Activated naive CD4-positive, alpha-beta T cell treated with anti-CD3 and anti-CD28 coated beads, Interleukin-2, amount 50 U/mL, for 16 hours (primary cell): ENCODE measurements around the gene NRM.
"Not testable (repeated sequence)": the region's sequence is repeated elsewhere in the genome, so short reads cannot be mapped to it uniquely, and the experiment has no call there.

Experiments
- DNase-seq: peaks from one replicate; pipeline ENCODE4 v3.0.0-alpha.2; 2020

NRM gene

DNA sequence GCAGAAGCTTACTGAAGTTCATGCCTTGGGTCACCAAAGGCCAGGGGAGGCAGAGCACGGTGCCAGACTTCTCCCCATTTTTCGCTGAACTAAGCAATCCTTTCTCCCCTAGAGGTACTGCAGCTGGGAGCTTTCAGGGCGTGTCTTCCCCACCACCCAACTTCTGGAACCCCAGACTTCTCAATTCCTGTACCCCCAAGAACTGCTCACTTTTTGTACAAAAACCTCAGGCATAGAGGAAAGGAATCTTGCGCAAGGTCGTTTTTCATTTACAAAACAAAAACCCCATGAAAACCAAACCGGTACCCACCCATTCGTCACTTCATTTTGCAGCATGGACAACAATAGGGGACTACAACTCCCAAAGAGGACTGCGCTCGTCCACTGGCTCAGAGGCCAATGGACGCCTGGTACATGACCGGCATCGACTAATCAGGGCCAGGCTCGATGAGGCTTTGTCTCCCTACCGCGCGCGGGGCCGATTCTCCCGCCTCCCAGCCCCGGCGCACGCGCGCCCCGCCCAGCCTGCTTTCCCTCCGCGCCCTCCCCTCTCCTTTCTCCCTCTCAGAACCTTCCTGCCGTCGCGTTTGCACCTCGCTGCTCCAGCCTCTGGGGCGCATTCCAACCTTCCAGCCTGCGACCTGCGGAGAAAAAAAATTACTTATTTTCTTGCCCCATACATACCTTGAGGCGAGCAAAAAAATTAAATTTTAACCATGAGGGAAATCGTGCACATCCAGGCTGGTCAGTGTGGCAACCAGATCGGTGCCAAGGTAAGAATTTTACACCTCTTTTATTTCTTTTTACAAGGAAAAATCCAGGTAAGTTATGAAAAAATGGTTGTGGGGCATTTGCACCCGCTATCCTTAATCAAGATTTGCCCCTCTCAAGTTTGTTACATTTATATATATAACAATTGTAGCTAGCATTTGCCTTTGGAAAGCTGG, 29.3 kb upstream of the NRM start, which contains the start of gene TUBB:
TUBB (plus strand) TSS at position 562 of the 947 bp plus-strand sequence; CDS start at position 717, 155 bp downstream.
- DNase-seq: peak; percentile 95

GRCh38 chr6:30719356-30719755, 28.6 kb upstream of the NRM start:
- DNase-seq: no peak

GRCh38 chr6:30717845-30718720, 27.3 kb upstream of the NRM start:
- DNase-seq: not testable (repeated sequence)

DNA sequence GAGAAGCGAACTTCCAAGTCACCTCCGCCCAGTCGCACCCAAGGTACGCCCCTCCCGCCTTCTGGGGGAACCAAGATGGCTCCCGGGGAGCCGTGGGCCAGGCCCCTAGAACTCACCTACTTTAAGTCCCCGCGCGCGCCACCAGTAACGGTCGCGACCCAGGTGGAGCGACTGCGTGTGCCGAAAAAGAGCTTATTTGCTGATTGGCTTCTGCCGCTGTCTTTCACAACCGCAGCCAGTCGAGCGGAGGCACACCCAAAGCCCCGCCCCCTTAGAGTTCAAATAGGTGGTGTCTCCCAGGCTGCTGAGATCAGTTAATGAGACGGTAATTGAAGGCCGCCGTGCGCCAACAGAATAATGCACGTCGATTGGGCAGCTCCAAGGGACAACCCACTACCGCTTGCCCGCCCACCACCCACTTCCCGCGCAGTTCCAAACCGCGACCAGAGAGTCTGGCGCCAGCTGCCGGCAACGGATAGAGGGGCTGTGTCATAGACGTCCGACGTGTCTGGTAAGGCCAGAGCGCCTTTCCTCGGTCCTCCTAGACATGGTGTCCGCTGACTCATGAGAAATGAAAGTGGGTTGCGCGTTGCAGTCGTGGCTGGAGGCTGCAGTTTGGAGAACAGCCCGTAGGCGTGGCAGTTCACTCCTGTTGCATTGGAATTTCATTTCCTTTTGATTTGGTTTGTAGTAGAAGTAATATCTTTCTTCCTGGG, 26.5 kb upstream of the NRM start, which contains the start of gene MDC1:
MDC1 (minus strand) TSS at position 153 of the 716 bp plus-strand sequence. CDS start 2,106 bp downstream, outside the sequence.
- peak; percentile 99 for DNase-seq

- DNase-seq: no peak
These were observed 26.0 kb upstream of the NRM start for GRCh38 chr6:30716879-30717128.

DNA sequence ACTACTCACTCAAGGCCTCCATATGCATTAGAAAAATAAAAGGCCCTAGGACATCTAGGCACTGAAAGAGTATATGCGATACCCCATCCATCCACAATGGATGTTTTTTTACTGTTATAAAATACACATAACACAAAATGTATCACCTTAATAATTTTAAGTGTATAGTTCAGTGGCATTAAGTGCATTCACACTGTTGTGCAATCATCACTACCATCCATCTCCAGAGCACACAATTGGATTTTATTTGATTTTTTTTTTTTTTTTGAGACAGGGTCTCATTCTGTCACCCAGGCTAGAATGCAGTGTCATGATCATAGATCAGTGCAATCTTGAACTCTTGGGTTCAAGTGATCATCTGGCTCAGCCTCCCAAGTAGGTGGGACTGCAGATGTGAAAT, 23.5 kb upstream of the NRM start:
- no peak for DNase-seq

GRCh38 chr6:30712441-30712945, 21.7 kb upstream of the NRM start:
- DNase-seq: no peak

GRCh38 chr6:30711758-30712380, 21.1 kb upstream of the NRM start:
- DNase-seq: no peak

- no peak for DNase-seq
These were observed 18.5 kb upstream of the NRM start for GRCh38 chr6:30709101-30709868.

DNA sequence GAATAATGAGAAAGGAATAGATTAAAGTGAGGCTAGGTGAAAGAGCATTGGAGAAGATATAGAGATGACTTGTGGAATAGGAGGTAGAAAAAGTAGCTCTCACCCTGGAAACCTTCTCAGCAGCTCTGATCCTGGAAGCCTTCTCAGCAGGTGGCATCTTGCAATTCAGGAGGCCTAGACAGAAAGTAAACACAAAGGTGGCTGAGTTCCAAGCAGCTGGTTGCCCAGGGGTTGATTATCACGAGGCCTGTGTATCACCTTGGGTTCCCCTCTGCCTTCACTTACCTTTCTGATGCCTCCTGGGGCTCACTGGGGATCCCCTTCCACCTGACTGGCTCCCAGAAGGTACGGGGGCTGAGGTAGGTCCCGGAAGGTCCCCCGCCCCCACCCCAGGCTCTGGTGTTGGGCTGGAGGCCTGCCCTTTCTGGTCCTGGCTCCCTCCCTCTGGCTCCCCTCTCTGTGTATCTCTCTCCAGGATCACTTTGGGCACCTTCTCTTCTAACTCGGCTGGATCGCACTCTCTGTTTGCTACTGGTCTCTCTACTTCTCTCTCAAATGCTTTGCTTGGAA, 16.6 kb upstream of the NRM start:
- DNase-seq: no peak

DNA sequence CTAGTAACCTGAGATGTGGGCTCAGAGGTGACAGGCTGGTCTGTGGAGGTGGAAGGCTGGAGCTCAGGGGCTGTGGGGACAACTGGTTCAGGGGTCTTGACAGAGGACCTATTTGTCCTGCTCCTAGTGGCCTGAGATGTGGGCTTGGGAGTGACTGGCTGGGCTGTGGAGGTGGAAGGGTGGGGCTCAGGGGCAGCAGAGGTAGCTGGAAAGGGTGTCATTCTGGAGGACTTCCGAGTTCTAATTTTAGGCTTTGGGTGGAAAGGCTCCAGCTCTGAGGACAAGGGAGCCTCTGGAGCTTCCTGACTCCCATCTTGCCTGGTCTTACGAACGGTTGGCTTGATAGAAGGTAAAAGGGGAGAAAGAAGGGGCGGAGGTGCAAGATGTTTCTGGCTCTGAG, 14.8 kb upstream of the NRM start:
- DNase-seq: no peak

- DNase-seq: no peak
These were observed 13.0 kb upstream of the NRM start for GRCh38 chr6:30703821-30704220.

DNA sequence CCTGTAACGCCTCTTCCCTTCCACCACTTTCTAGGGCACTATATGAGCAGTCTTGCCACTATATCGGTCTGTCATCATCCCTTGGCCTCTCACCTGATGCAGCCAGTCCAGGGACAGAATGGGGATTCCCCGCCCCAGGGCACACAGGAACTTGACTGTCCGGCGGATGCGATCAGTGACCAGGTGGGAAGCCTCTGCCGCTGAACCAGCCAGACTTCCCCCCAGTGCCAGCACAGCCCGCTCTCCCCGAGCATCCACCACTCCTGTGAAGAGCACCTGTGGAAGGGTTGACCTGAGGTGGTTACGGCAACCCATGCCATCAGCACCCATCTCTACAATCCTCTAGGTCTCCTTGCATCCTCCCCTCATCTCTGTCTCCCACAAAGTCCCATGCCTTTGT, 12.2 kb upstream of the NRM start:
- no peak for DNase-seq

GRCh38 chr6:30700340-30700739, 9.6 kb upstream of the NRM start:
- no peak for DNase-seq

GRCh38 chr6:30696432-30696831, 5.6 kb upstream of the NRM start:
- no peak for DNase-seq

DNA sequence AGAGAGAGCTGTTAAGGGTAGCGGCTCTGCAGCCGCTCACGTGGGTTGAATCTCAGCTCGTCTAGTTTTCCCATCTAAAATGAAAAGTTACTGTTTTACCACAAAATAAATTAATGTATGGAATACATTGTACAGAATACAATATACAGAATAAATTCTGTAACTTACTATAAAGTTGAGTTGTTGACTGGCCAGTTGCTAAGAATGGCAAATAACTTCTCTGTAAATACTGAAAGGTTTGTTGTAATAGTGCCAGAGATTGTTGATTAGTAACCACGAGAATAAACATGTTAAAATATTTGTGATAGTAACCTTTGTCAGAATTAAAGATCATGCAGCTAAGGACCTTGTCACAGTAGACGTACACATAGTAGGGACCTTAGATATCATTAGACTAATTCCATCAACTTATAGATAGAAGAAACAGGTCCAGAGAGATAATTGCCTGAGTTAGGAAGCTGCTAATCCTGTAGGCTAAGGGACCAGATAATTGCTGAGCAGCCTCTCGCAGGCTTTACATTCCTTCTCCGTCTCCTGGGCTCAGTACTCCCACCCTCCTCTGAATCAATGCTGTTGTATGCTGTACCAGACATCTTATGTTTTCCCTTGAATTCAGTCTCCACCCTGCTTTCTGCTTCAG, 544 bp upstream of the NRM start:
- no peak for DNase-seq

GRCh38 chr6:30689985-30690384, 799 bp downstream of the NRM start:
- DNase-seq: no peak

- no peak for DNase-seq
These were observed 1.5 kb downstream of the NRM start for GRCh38 chr6:30689022-30689865.

DNA sequence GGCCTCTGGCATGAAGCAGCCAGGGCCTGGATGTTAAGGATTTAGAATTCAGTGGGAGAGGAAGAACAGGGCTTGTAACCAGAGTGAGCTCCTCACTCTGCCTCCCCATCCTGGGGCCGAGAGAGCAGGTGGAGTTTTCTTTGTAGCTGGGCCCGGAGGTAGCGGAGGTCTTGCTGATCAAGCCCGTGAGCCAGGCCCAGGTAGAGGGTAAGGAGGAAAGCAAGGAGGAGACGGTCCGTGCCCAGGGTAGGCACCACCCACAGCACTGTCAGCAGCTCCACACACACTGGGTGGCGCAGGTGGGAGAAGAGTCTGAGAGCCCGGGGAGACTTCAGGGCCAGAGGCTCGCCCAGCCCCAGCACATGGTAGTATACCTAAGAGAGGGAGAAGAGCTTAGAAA, 2.2 kb downstream of the NRM start:
- DNase-seq: no peak
